ENCODE measurements around the gene RASAL3.

GRCh38 chr19:15466851-15467733 lies 2.7 kb upstream of the RASAL3 start:
- TF ChIP-seq CTCF (IDR thresholded peaks at IDR 0.05) (no peak), ZFX (IDR thresholded peaks at IDR 0.05; ENCODE audit: borderline replicate concordance) (no peak)
